K562 (cell line): ENCODE measurements around the gene SOWAHA. TPM values are rescaled to one million over a fixed set of nuclear protein-coding genes. Genes with fewer than 3 reads are reported as not detected.

Source experiments
- CHCHD3 ChIP-seq: fragments of 250-450 bp; sonication (Bioruptor Pico); IDR thresholded peaks from 2 replicates; pipeline ENCODE4 v2.1.2; 2022; ENCODE audit warnings: mild to moderate bottlenecking
- E2F6 ChIP-seq, 2 experiments: IDR thresholded peaks; 2 replicates each; pipeline ENCODE4 v1.6.1; 2011; ENCODE audit warnings: borderline replicate concordance in 1 of 2, control low read depth in 1 of 2, low read depth in 1 of 2, low read length in 1 of 2, mild to moderate bottlenecking in 1 of 2, mixed read lengths in 1 of 2, moderate library complexity in 1 of 2; ENCODE audit not compliant: insufficient read depth in 1 of 2, insufficient read length in 1 of 2, poor library complexity in 1 of 2, severe bottlenecking in 1 of 2; ENCODE audit errors: extremely low read depth in 1 of 2
- GABPB2 ChIP-seq: fragments of 250-450 bp; sonication (Bioruptor Pico); conservative IDR thresholded peaks from 2 replicates; pipeline ENCODE4 v1.5.1; 2021; ENCODE audit warnings: mild to moderate bottlenecking
- JUN ChIP-seq, 2 experiments: sonication (generic) in 1 of 2; formaldehyde crosslinking in 1 of 2; IDR thresholded peaks; 2 replicates each; pipeline versions ENCODE4 v1.6.1 to v1.8.0; 2012 to 2022; ENCODE audit warnings: borderline replicate concordance in 2 of 2, mild to moderate bottlenecking in 2 of 2, improper control_type of control experiment in 1 of 2, low read depth in 1 of 2, low read length in 1 of 2, missing genetic modification reagents in 1 of 2
- MTF1 ChIP-seq: fragments of 250-450 bp; sonication (Bioruptor Pico); IDR thresholded peaks from 2 replicates; pipeline ENCODE4 v1.9.0; 2021; ENCODE audit warnings: moderate library complexity, mild to moderate bottlenecking, inconsistent platforms, borderline replicate concordance
- PHTF2 ChIP-seq: fragments of 250-450 bp; sonication (Bioruptor Pico); IDR thresholded peaks from 2 replicates; pipeline ENCODE4 v1.5.0; 2021; ENCODE audit warnings: mild to moderate bottlenecking
- RBM15 ChIP-seq: fragments of 200-400 bp; formaldehyde crosslinking; IDR thresholded peaks from 2 replicates; pipeline ENCODE4 v1.6.1; 2018; ENCODE audit warnings: mild to moderate bottlenecking, low read length, moderate library complexity; ENCODE audit not compliant: insufficient read depth
- SMARCA5 ChIP-seq: fragments of 450-650 bp; IDR thresholded peaks from 2 replicates; pipeline ENCODE4 v1.6.1; 2016
- TBL1XR1 ChIP-seq, 2 experiments: IDR thresholded peaks; 2 replicates each; pipeline ENCODE4 v1.6.1; 2012; ENCODE audit warnings: improper control_type of control experiment in 2 of 2, low read length in 2 of 2, mild to moderate bottlenecking in 1 of 2
- TBP ChIP-seq: optimal IDR thresholded peaks from 2 replicates; pipeline ENCODE3; 2011; ENCODE audit warnings: low read depth, low read length, improper control_type of control experiment
- TGIF2 ChIP-seq: sonication (generic); formaldehyde crosslinking; IDR thresholded peaks from 2 replicates; pipeline ENCODE4 v1.8.1; 2022; ENCODE audit warnings: mild to moderate bottlenecking, missing genetic modification reagents, moderate library complexity
- XRCC3 ChIP-seq: fragments of 450-650 bp; IDR thresholded peaks from 2 replicates; pipeline ENCODE4 v1.6.1; 2017; ENCODE audit warnings: mild to moderate bottlenecking, moderate library complexity
- ZFX ChIP-seq: sonication (generic); formaldehyde crosslinking; IDR thresholded peaks from 2 replicates; pipeline ENCODE4 v1.8.0; 2022; ENCODE audit warnings: mild to moderate bottlenecking, missing genetic modification reagents, moderate library complexity
- ZNF232 ChIP-seq: sonication (generic); formaldehyde crosslinking; IDR thresholded peaks from 2 replicates; pipeline ENCODE4 v1.8.0; 2022; ENCODE audit warnings: mild to moderate bottlenecking, missing genetic modification reagents
- ZNF655 ChIP-seq: fragments of 250-450 bp; sonication (Bioruptor Pico); IDR thresholded peaks from 2 replicates; pipeline ENCODE4 v1.5.0; 2021
- polyA plus RNA-seq, 8 experiments: library from polyadenylated mRNA; depleted of rRNA in 4 of 8; stranded (reverse) in 5 of 8; unstranded in 3 of 8; fragments of >200 nt; fragmentation: Nextera tagmentation in 2 of 8; fragmentation: Illumina TruSeq in 1 of 8; extraction: Ambion mirVana in 2 of 8; extraction: Trizol in 1 of 8; gene quantifications; 2 replicates each; pipeline versions ENCODE4 v1.2.1 to v1.2.3, GENCODE V29; 2011 to 2014; ENCODE audit warnings: inconsistent platforms in 1 of 8, missing spikeins in 1 of 8
- total RNA-seq, 7 experiments: library from RNA; depleted of rRNA in 6 of 7; stranded (reverse); fragments of >200 nt in 6 of 7; fragmentation: Illumina TruSeq in 2 of 7; extraction: Trizol in 2 of 7; gene quantifications; 2 replicates each; pipeline versions ENCODE4 v1.2.1 to v1.2.3, GENCODE V29; 2011 to 2021; ENCODE audit warnings: low replicate concordance in 1 of 7
- TF ChIP-seq, protein P1 (sequence below): fragments of 250-450 bp; sonication (Bioruptor Pico); IDR thresholded peaks from 2 replicates; pipeline ENCODE4 v1.8.0; 2021; ENCODE audit warnings: mild to moderate bottlenecking, moderate library complexity
- TF ChIP-seq, protein P2 (sequence below): sonication (generic); formaldehyde crosslinking; IDR thresholded peaks from 2 replicates; pipeline ENCODE4 v1.8.1; 2023; ENCODE audit warnings: missing genetic modification reagents, mild to moderate bottlenecking, borderline replicate concordance

Gene SOWAHA
- total and polyA plus RNA-seq, 9 of the 15 experiments (the other 6 are each of a cell fraction or from before 2014, with no cell fraction given) = not detected

- TF ChIP-seq ZNF655 (CRISPR knock-in tag) (no peak), PHTF2 (CRISPR knock-in tag) (no peak), XRCC3 (no peak), MTF1 (CRISPR knock-in tag) (no peak), ZNF232 (CRISPR knock-in tag) (no peak; the same call in 1 of the 2 replicates), ZFX (CRISPR knock-in tag) (peak; percentile 88), E2F6 (IDR thresholded peaks at IDR 0.05; ENCODE audit: borderline replicate concordance in 1 of 2, extremely low read depth in 1 of 2, insufficient read depth in 1 of 2, insufficient read length in 1 of 2, low read depth in 1 of 2, low read length in 1 of 2, poor library complexity in 1 of 2, severe bottlenecking in 1 of 2) (peak; percentile 55 to 87), JUN (IDR thresholded peaks at IDR 0.05; ENCODE audit: borderline replicate concordance, low read depth, low read length) (no peak), JUN (CRISPR knock-in tag; IDR thresholded peaks at IDR 0.05; ENCODE audit: borderline replicate concordance) (no peak), CHCHD3 (CRISPR knock-in tag) (no peak), GABPB2 (CRISPR knock-in tag) (no peak), TGIF2 (CRISPR knock-in tag) (no peak), RBM15 (no peak), TBL1XR1 (IDR thresholded peaks at IDR 0.05; ENCODE audit: low read length in 2 of 2) (no peak), TBP (peak; percentile 71), SMARCA5 (no peak)
- TF ChIP-seq, protein P1, sequence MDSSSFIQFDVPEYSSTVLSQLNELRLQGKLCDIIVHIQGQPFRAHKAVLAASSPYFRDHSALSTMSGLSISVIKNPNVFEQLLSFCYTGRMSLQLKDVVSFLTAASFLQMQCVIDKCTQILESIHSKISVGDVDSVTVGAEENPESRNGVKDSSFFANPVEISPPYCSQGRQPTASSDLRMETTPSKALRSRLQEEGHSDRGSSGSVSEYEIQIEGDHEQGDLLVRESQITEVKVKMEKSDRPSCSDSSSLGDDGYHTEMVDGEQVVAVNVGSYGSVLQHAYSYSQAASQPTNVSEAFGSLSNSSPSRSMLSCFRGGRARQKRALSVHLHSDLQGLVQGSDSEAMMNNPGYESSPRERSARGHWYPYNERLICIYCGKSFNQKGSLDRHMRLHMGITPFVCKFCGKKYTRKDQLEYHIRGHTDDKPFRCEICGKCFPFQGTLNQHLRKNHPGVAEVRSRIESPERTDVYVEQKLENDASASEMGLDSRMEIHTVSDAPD (CRISPR knock-in tag) = no peak
- TF ChIP-seq, protein P2, sequence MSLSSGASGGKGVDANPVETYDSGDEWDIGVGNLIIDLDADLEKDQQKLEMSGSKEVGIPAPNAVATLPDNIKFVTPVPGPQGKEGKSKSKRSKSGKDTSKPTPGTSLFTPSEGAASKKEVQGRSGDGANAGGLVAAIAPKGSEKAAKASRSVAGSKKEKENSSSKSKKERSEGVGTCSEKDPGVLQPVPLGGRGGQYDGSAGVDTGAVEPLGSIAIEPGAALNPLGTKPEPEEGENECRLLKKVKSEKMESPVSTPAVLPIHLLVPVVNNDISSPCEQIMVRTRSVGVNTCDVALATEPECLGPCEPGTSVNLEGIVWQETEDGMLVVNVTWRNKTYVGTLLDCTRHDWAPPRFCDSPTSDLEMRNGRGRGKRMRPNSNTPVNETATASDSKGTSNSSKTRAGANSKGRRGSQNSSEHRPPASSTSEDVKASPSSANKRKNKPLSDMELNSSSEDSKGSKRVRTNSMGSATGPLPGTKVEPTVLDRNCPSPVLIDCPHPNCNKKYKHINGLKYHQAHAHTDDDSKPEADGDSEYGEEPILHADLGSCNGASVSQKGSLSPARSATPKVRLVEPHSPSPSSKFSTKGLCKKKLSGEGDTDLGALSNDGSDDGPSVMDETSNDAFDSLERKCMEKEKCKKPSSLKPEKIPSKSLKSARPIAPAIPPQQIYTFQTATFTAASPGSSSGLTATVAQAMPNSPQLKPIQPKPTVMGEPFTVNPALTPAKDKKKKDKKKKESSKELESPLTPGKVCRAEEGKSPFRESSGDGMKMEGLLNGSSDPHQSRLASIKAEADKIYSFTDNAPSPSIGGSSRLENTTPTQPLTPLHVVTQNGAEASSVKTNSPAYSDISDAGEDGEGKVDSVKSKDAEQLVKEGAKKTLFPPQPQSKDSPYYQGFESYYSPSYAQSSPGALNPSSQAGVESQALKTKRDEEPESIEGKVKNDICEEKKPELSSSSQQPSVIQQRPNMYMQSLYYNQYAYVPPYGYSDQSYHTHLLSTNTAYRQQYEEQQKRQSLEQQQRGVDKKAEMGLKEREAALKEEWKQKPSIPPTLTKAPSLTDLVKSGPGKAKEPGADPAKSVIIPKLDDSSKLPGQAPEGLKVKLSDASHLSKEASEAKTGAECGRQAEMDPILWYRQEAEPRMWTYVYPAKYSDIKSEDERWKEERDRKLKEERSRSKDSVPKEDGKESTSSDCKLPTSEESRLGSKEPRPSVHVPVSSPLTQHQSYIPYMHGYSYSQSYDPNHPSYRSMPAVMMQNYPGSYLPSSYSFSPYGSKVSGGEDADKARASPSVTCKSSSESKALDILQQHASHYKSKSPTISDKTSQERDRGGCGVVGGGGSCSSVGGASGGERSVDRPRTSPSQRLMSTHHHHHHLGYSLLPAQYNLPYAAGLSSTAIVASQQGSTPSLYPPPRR (CRISPR knock-in tag) = no peak
These were observed 16.8 kb downstream of the SOWAHA start (continued) for GRCh38 chr5:132829742-132830435.
